Heart left ventricle (tissue), 16 donors: ENCODE results near the gene TBX20. TPM values are rescaled to one million over a fixed set of nuclear protein-coding genes. Genes with fewer than 3 reads are reported as not detected.
"Not testable (repeated sequence)": the region's sequence is repeated elsewhere in the genome, so short reads cannot be mapped to it uniquely, and the experiment has no call there.

Experiments
- ATAC-seq, 4 donors: fragments of 200-7000 bp; cut with Tn5 transposase; one replicate each; pipeline ENCODE4 v1.9.1; 2020 to 2022; ENCODE audit warnings: moderate library complexity in 4 of 4, mild to moderate bottlenecking in 3 of 4, moderate number of reproducible peaks in 1 of 4
- DNase-seq, 5 donors: peaks; one replicate each; pipeline ENCODE4 v3.0.0-alpha.2; 2020
- H3K27ac ChIP-seq, 12 donors: fragments of 200-600 bp; sonication (generic) in 4 of 12; one replicate each; pipeline versions ENCODE4 v1.5.0 to v1.8.0; 2016 to 2022; ENCODE audit warnings: mild to moderate bottlenecking in 2 of 12
- H3K27me3 ChIP-seq, 9 donors: fragments of 200-600 bp; sonication (generic) in 2 of 9; one replicate each; pipeline versions ENCODE4 v1.5.1 to v1.8.0; 2016 to 2022; ENCODE audit warnings: mild to moderate bottlenecking in 3 of 9
- H3K36me3 ChIP-seq, 9 donors: fragments of 200-600 bp; sonication (generic) in 2 of 9; one replicate each; pipeline versions ENCODE4 v1.5.0 to v1.8.0; 2018 to 2022; ENCODE audit warnings: mild to moderate bottlenecking in 2 of 9
- H3K4me1 ChIP-seq, 12 donors: fragments of 200-600 bp; sonication (generic) in 4 of 12; one replicate each; pipeline versions ENCODE4 v1.5.0 to v1.8.0; 2016 to 2022; ENCODE audit warnings: mild to moderate bottlenecking in 3 of 12
- H3K4me3 ChIP-seq, 12 donors: fragments of 200-600 bp; sonication (generic) in 4 of 12; one replicate each; pipeline versions ENCODE4 v1.5.0 to v1.8.0; 2017 to 2022; ENCODE audit warnings: mild to moderate bottlenecking in 9 of 12, moderate library complexity in 4 of 12
- H3K9me3 ChIP-seq, 12 donors: fragments of 200-600 bp; sonication (generic) in 4 of 12; one replicate each; pipeline versions ENCODE4 v1.5.0 to v1.8.0; 2016 to 2022; ENCODE audit warnings: mild to moderate bottlenecking in 1 of 12
- CTCF ChIP-seq, 12 donors: fragments of 200-600 bp; sonication (generic) in 4 of 12; IDR thresholded peaks; one replicate each; pipeline versions ENCODE4 v1.5.0 to v1.8.0; 2018 to 2022; ENCODE audit warnings: antibody characterized with exemption in 12 of 12, mild to moderate bottlenecking in 5 of 12
- POLR2A ChIP-seq, 2 donors: fragments of 450-650 bp; IDR thresholded peaks; one replicate each; pipeline ENCODE4 v1.6.1; 2017; ENCODE audit warnings: antibody characterized with exemption in 2 of 2, mild to moderate bottlenecking in 2 of 2, moderate library complexity in 2 of 2
- WGBS, 4 donors: extraction: QIAGEN DNeasy Blood & Tissue Kit in 2 of 4; methylation state at CpG; one replicate each; pipeline versions ENCODE4 v1.1.5 to v1.1.7; 2013 to 2018; 5-methylcytosine and 5-hydroxymethylcytosine counted together
- intact Hi-C, 10 donors: fragments of 100-400 bp; cut with DNase I; formaldehyde crosslinking; loops; one replicate each; pipeline versions ENCODE4 v1.11.1 to v1.14.2; 2022
- polyA plus RNA-seq, 2 donors: library from polyadenylated mRNA; stranded (reverse); fragments of 200-250 nt; gene quantifications; one replicate each; pipeline ENCODE4 v1.2.3, GENCODE V29; 2013
- total RNA-seq, 9 donors: library from RNA; depleted of rRNA in 2 of 9; stranded (reverse); fragments of >200 nt in 2 of 9; fragmentation: NEBNext Ultra II Directional in 3 of 9; extraction: Animal tissue kit (Norgen Biotek cat#: 25700) in 3 of 9; gene quantifications; one replicate each; pipeline versions ENCODE4 v1.1.0 to v1.2.4, GENCODE V29; 2016 to 2023
- donor health status: ischemic (EF 13 %, LVEDD 7.1; RV severe dilation, severe dysfunction).
- donor health status: healthy with polysubstance abuse.
- donor health status: DM: no; HTN: yes; CAD: no.
- donor health status: DM: no; HTN: no; CAD: no.
- donor health status: ischemic (EF 25% LVEDD 6.9; RV normal size, moderate dysfunction).
- donor health status: ischemic (EF 25% LVEDD 5.7; RV mildly dilated, moderate dysfunction).
- donor health status: healthy.
- donor health status: DM: yes; HTN: yes; CAD: no.
- donor health status: ischemic (EF 35%, LVEDD 5.7; RV mildly dilated, moderate dysfunction).
- donor health status: nonischemic (EF 11% LVEDD 7.7; RV severe dilation, severe dysfunction).
- donor health status: DM: yes; HTN: yes; CAD: no.
- donor health status: PGD.
- donor health status: ischemic (EF 29% LVEDD 5.4; RV normal size, mild dysfunction).
- donor health status: nonischemic (EF 23%, LVEDD 6.1; RV moderate dilation, normal function).

TBX20 gene
- total and polyA plus RNA-seq, 11 donors = 5.1 to 155 (median 117) TPM

- intact Hi-C loops = loop anchor here in 6 of 10 donors (5.0 to 10.0 kb wide), 5 partner anchors 327 to 347 kb away; no protein-coding TSS in a partner anchor
- H3K4me1 ChIP-seq, H3K36me3 ChIP-seq, H3K4me3 ChIP-seq, H3K27ac ChIP-seq, ATAC-seq, H3K9me3 ChIP-seq, DNase-seq: not testable (repeated sequence)
- WGBS, 4 donors = 54 to 60% (median 55%) methylated on average over 4 of the region's 4 CpGs
- TF ChIP-seq CTCF (IDR thresholded peaks at IDR 0.05) = peak in 5 of 12 donors; percentile 12 to 32 (median 28)
- H3K27me3 ChIP-seq = peaks cover 0 to 16% (median 0%) of the 10 kb centered on the region in 9 donors
Observed at GRCh38 chr7:35190146-35190773, 63.6 kb downstream of the TBX20 start.

- not testable (repeated sequence) for H3K36me3 ChIP-seq, H3K9me3 ChIP-seq, H3K4me1 ChIP-seq
- 1 to 3% (median 2%) methylated on average over 23 to 27 of the region's 27 CpGs for WGBS, 4 donors
- DNase-seq = peak; percentile 40 to 78 (median 71)
- peak overlapping the region; percentile 20 to 95 (median 82) for H3K27ac ChIP-seq
- peaks cover 0 to 16% (median 0%) of the 10 kb centered on the region in 9 donors for H3K27me3 ChIP-seq
- intact Hi-C loops = loop anchor here in 3 of 10 donors (5.0 kb wide), 1 partner anchor 351 kb away; no protein-coding TSS in a partner anchor
- ATAC-seq = peak in 3 of 4 donors; percentile 69 to 79 (median 74)
- peak overlapping the region; percentile 32 to 74 (median 56) for H3K4me3 ChIP-seq
Observed at GRCh38 chr7:35186751-35187150, 67.1 kb downstream of the TBX20 start.

GRCh38 chr7:35185908-35186731, 67.8 kb downstream of the TBX20 start:
- Histone ChIP-seq H3K27me3 (peaks cover 0 to 16% (median 0%) of the 10 kb centered on the region in 9 donors), H3K9me3 (no peaks in the 10 kb centered on the region), H3K36me3 (no peaks in the 10 kb centered on the region), H3K4me1 (peaks cover 0 to 4% (median 0%) of the 10 kb centered on the region in 12 donors), H3K4me3 (peak overlapping the region; percentile 32 to 74 (median 56)), H3K27ac (peak overlapping the region; percentile 46 to 95 (median 82))
- ATAC-seq (peak; percentile 77 to 93 (median 89)), DNase-seq (peak; percentile 65 to 83 (median 72))
- TF ChIP-seq POLR2A (IDR thresholded peaks at IDR 0.05) (no peak), CTCF (IDR thresholded peaks at IDR 0.05) (peak in 1 of 12 donors; percentile 32)
- WGBS, 4 donors = 1% methylated on average over 36 to 67 of the region's 67 CpGs
- intact Hi-C loops = loop anchor here in 3 of 10 donors (5.0 kb wide), 1 partner anchor 351 kb away; no protein-coding TSS in a partner anchor

GRCh38 chr7:35185578-35185907, 68.4 kb downstream of the TBX20 start:
- H3K4me3 ChIP-seq = peak overlapping the region; percentile 32 to 74 (median 56)
- not testable (repeated sequence) for H3K9me3 ChIP-seq, DNase-seq, H3K36me3 ChIP-seq, H3K4me1 ChIP-seq, ATAC-seq
- peak in 4 of 12 donors; percentile 14 to 40 (median 24) for TF ChIP-seq CTCF (IDR thresholded peaks at IDR 0.05)
- intact Hi-C loops = loop anchor here in 3 of 10 donors (5.0 kb wide), 1 partner anchor 352 kb away; no protein-coding TSS in a partner anchor
- peak overlapping the region; percentile 35 to 95 (median 82) for H3K27ac ChIP-seq
- 1 to 3% (median 2%) methylated on average over 9 to 14 of the region's 14 CpGs for WGBS, 4 donors
- peaks cover 0 to 16% (median 0%) of the 10 kb centered on the region in 9 donors for H3K27me3 ChIP-seq

GRCh38 chr7:35184961-35185360, 68.9 kb downstream of the TBX20 start:
- H3K27me3 ChIP-seq = peaks cover 0 to 16% (median 0%) of the 10 kb centered on the region in 9 donors
- not testable (repeated sequence) for ATAC-seq, H3K36me3 ChIP-seq, H3K4me1 ChIP-seq, H3K9me3 ChIP-seq
- H3K27ac ChIP-seq = peak overlapping the region; percentile 35 to 95 (median 82)
- 17 to 38% (median 23%) methylated on average over 5 of the region's 5 CpGs for WGBS, 4 donors
- DNase-seq = peak; percentile 23 to 53 (median 47)
- peak overlapping the region; percentile 32 to 74 (median 56) for H3K4me3 ChIP-seq
- intact Hi-C loops = loop anchor here in 3 of 10 donors (5.0 kb wide), 1 partner anchor 352 kb away; no protein-coding TSS in a partner anchor

- ATAC-seq, H3K36me3 ChIP-seq, H3K4me1 ChIP-seq, H3K9me3 ChIP-seq, intact Hi-C loops: not testable (repeated sequence)
- peak overlapping the region in 10 of 12 donors; percentile 7 to 74 (median 56) for H3K4me3 ChIP-seq
- peaks cover 0 to 16% (median 0%) of the 10 kb centered on the region in 9 donors for H3K27me3 ChIP-seq
- 35 to 51% (median 46%) methylated on average over 5 of the region's 5 CpGs for WGBS, 4 donors
- DNase-seq = peak in 2 of 5 donors; percentile 35 to 37
- H3K27ac ChIP-seq = peak overlapping the region in 8 of 12 donors; percentile 54 to 95 (median 78)
Observed at GRCh38 chr7:35183873-35184503, 69.9 kb downstream of the TBX20 start.

GRCh38 chr7:35180665-35181064, 73.2 kb downstream of the TBX20 start:
- 78 to 87% (median 83%) methylated on average over 6 of the region's 6 CpGs for WGBS, 4 donors
- H3K27ac ChIP-seq, H3K36me3 ChIP-seq, intact Hi-C loops, H3K9me3 ChIP-seq, ATAC-seq, H3K27me3 ChIP-seq, H3K4me3 ChIP-seq, DNase-seq, H3K4me1 ChIP-seq: not testable (repeated sequence)
